Stimulated activated CD4-positive, alpha-beta T cell treated with anti-CD3 and anti-CD28 coated beads, Interleukin-12 subunit alpha, Interleukin-12 subunit beta, amount 100 ng/mL, for 24 hours (primary cell): ENCODE data around the gene METTL26.

Source experiments
- DNase-seq, 2 experiments: peaks; one replicate each; pipeline ENCODE4 v3.0.0-alpha.2; 2020; ENCODE audit warnings: low read depth in 2 of 2

METTL26 gene

GRCh38 chr16:636206-637080 is at the start of gene METTL26:
Gene METTL26, minus strand, starts transcription at chr16:636305. Its CDS starts 15 bp downstream, at chr16:636290.
- DNase-seq: peak; percentile 89 to 90

GRCh38 chr16:684961-685696 is 49.0 kb upstream of the METTL26 start:
- no peak for DNase-seq

- peak; percentile 97 for DNase-seq
Measured at GRCh38 chr16:684071-684794, 48.1 kb upstream of the METTL26 start, which contains the start of gene JMJD8. Gene JMJD8, minus strand, starts transcription at chr16:684334. Its CDS starts 15 bp downstream, at chr16:684319.

GRCh38 chr16:683396-684070 is 47.4 kb upstream of the METTL26 start:
- DNase-seq: no peak

- no peak for DNase-seq
Measured at GRCh38 chr16:682493-683395, 46.6 kb upstream of the METTL26 start.

- no peak for DNase-seq
Measured at GRCh38 chr16:681746-682427, 45.8 kb upstream of the METTL26 start.

GRCh38 chr16:680967-681745 is 45.1 kb upstream of the METTL26 start:
- no peak for DNase-seq

- DNase-seq: no peak
Measured at GRCh38 chr16:680625-680945, 44.5 kb upstream of the METTL26 start.

- peak; percentile 82 to 90 for DNase-seq
Measured at GRCh38 chr16:679814-680624, 43.9 kb upstream of the METTL26 start, which contains the start of gene STUB1. Gene STUB1, plus strand, starts transcription at chr16:680410. Its CDS starts 116 bp downstream, at chr16:680526.

- DNase-seq: no peak
Measured at GRCh38 chr16:678858-679813, 43.0 kb upstream of the METTL26 start.

- no peak for DNase-seq
Measured at GRCh38 chr16:678209-678857, 42.2 kb upstream of the METTL26 start.

GRCh38 chr16:677316-678190 is 41.4 kb upstream of the METTL26 start:
- DNase-seq: no peak

- DNase-seq: no peak
Measured at GRCh38 chr16:676913-677312, 40.8 kb upstream of the METTL26 start.

GRCh38 chr16:676565-676902 is 40.4 kb upstream of the METTL26 start:
- DNase-seq: no peak

- DNase-seq: no peak
Measured at GRCh38 chr16:675884-676564, 39.9 kb upstream of the METTL26 start.
